Fibroblast of mammary gland (primary cell): Measurements from ENCODE around the gene PDE3B.
"Not testable (repeated sequence)": the region's sequence is repeated elsewhere in the genome, so short reads cannot be mapped to it uniquely, and the experiment has no call there.

Experiments
- DNase-seq: peaks from one replicate; pipeline ENCODE4 v3.0.0-alpha.2; 2010; ENCODE audit warnings: low read depth
- H3K4me3 ChIP-seq: 2 replicates; pipeline ENCODE4 v1.5.1; 2011; ENCODE audit warnings: low read depth, mild to moderate bottlenecking, low read length, moderate library complexity; ENCODE audit not compliant: control insufficient read depth
- TF ChIP-seq, protein P1 (sequence below): conservative IDR thresholded peaks from 2 replicates; pipeline ENCODE4 v1.5.1; 2011; ENCODE audit warnings: low read depth, low read length, inconsistent platforms; ENCODE audit not compliant: control insufficient read depth, insufficient read depth

The PDE3B gene

DNA sequence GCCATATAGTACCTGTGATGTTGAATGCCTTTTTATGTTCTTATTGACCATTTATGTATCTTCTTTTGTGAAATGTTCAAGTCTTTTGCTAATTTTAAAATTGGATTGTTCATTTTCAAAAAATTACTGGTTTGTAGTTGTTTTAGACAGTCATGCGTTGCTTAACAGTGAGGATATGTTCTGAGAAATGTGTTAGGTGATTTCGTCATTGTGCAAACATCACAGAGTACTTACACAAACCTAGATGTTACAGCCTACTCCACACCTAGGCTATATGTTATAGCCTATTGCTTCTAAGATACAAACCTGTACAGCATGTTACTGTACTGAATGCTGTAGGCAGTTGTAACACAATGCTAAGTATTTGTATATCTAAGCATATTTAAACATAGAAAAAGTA, 32.5 kb downstream of the PDE3B start:
- no peak overlapping the region for H3K4me3 ChIP-seq
- DNase-seq: no peak
- TF ChIP-seq, protein P1, sequence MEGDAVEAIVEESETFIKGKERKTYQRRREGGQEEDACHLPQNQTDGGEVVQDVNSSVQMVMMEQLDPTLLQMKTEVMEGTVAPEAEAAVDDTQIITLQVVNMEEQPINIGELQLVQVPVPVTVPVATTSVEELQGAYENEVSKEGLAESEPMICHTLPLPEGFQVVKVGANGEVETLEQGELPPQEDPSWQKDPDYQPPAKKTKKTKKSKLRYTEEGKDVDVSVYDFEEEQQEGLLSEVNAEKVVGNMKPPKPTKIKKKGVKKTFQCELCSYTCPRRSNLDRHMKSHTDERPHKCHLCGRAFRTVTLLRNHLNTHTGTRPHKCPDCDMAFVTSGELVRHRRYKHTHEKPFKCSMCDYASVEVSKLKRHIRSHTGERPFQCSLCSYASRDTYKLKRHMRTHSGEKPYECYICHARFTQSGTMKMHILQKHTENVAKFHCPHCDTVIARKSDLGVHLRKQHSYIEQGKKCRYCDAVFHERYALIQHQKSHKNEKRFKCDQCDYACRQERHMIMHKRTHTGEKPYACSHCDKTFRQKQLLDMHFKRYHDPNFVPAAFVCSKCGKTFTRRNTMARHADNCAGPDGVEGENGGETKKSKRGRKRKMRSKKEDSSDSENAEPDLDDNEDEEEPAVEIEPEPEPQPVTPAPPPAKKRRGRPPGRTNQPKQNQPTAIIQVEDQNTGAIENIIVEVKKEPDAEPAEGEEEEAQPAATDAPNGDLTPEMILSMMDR: no peak

DNA sequence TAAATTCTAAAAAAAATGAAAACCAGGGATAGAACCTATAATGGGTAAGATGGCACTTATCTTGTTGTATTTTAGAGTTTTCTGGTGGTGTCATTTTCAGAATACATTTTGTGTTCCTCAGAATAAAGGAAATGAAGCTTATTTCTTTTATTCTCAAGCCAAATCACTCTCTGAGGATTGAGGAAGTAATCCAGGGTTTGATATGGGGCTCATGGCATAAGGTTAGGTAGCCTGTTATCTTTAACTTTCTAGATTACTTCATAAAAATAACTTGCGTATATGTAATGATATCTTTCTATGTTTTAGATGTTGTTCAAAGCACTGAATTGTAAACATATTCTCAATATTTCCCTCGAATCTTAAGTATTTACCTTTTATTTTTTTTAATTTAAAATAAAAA, 33.5 kb downstream of the PDE3B start:
- TF ChIP-seq, protein P1: no peak
- no peak overlapping the region for H3K4me3 ChIP-seq
- DNase-seq: no peak

DNA sequence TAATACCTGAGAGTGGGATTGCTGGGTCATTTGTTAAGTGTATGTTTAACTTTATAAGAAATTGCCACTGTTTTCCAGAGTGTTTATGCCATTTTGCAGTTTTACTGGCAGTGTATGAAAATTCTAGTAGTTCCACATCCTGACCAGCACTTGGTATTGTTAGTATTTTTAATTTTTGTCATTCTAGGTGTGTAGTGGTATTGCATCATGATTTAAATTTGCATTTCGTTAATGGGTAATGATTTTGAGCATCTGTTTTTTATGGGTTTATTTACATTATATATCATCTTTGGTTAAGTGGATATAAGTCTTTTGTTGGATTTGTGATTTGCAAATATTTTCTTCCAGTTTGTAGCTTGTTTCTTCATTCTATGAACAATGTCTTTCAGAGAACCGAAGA, 34.7 kb downstream of the PDE3B start:
- TF ChIP-seq, protein P1: no peak
- no peak overlapping the region for H3K4me3 ChIP-seq
- no peak for DNase-seq

DNA sequence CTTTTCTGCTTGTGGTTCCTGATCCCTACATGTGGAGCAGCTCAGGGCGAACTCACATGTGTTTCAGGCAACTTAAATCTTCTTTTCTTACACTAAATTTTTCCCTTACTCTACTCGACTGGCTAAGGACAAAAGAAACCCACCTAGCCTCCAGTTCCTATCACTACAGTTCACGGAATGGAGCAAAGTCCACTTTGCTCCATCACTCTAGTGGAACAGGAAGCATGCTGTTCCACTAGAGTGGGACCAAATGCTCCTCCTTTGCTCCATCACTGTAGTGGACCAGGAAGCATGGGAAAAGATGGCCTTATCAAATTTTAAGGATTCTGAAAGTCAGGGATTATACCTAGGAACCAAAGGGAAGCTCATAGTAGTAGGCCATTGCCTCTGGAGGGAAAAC, 36.1 kb downstream of the PDE3B start:
- H3K4me3 ChIP-seq: no peak overlapping the region
- TF ChIP-seq, protein P1: no peak
- DNase-seq: no peak

DNA sequence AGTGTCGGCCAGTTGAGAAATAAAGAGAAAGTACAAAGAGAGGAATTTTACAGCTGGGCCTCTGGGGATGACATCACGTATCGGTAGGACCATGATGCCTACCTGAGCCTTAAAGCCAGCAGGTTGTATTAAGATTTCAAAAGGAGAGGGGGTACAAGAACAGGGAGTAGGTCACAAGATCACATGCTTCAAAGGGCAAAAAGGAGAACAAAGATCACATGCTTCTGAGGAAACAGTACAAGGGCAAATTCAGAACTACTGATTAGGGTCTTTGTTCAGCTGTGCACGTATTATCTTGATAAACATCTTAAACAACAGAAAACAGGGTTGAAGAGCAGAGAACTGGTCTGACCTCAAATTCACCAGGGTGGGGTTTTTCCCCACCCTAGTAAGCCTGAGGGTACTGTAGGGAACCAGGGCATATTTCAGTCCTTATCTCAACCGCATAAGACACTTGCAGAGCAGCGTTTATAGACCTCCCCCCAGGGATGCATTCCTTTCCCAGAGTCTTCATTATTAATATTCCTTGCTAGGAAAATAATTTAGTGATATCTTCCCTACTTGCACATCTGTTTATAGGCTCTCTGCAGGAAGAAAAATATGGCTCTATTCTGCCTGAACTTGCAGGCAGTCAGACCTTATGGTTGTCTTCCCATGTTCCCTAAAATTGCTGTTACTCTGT, 40.8 kb downstream of the PDE3B start:
- not testable (repeated sequence) for DNase-seq, H3K4me3 ChIP-seq

DNA sequence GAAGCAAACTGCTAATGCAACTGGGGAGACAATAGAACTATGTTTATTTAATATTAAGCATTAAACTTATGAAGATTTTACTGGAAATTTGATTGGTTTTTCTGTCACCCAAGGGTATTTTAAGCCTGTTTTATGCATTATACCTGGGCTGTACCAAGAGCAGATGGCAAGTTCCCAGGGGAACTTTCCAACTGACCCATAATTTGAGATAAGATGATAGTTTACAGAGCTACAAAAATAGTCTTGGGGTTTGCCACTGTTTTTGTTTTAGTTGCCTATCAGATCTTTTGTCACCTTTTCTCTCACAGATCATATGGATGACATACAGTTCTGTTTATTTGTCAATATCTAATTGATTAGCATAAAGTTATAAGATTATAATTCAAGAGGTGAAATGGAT, 43.9 kb downstream of the PDE3B start:
- no peak for DNase-seq
- H3K4me3 ChIP-seq: no peak overlapping the region
- TF ChIP-seq, protein P1: no peak

DNA sequence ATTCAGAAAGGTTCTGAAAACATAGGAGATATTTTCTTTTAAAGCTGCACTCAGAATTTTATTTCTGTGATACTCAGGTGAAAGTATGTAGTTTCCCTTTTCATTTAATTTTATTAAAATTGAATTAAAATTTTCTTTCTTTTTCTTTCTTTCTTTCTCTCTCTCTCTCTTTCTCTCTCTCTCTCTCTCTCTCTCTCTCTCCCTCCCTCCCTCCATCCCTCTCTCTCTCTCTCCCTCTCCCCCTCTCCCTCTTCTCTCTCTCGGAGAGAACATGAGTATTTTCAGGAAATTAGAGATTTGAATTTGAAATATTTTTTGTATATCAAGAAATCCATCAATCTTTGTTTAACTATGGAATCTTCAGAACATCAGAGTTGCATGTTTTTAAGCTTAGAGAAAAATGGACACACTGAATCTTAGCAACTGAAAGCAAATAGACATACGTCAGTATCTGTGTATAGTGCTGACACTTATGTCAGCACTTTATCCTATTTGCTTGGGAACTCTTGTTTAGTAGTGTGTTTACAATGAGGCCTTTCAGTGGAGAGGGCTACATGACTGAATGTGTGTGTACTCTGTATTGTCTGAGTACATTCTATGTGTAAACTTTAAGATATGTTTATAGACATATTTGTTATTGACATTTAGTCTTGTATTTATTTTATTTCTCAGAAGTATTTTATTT, 44.5 kb downstream of the PDE3B start:
- TF ChIP-seq, protein P1: no peak
- H3K4me3 ChIP-seq: no peak overlapping the region
- DNase-seq: no peak

DNA sequence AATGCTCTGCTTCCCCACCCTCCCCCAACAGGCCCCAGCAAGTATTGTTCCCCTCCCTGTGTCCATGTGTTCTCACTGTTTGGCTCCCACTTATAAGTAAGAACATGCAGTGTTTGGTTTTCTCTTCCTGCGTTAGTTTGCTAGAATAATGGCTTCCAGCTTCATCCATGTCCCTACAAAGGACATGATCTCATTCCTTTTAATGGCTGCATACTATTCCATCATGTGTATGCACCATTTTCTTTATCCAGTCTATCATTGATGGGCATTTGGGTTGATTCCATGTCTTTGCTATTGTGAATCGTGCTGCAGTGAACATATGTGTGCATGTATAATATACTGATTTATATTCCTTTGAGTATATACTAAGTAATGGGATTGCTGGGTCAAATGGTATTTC, 52.1 kb downstream of the PDE3B start:
- H3K4me3 ChIP-seq, DNase-seq: not testable (repeated sequence)
